Loucy (cell line): ENCODE measurements around the gene GSG1L.

ENCODE experiments used
- H2AFZ ChIP-seq: fragments of 200-600 bp; sonication (generic); 2 replicates; pipeline ENCODE4 v1.6.0; 2016; ENCODE audit warnings: antibody characterized with exemption, mild to moderate bottlenecking, low read length, moderate library complexity
- H3F3A ChIP-seq: fragments of 200-600 bp; 2 replicates; pipeline ENCODE4 v1.6.0; 2016; ENCODE audit warnings: antibody characterized with exemption, low read depth, mild to moderate bottlenecking
- H3K27me3 ChIP-seq: fragments of 200-600 bp; sonication (generic); 2 replicates; pipeline ENCODE4 v1.6.1; 2014; ENCODE audit warnings: low read length, mild to moderate bottlenecking; ENCODE audit not compliant: insufficient read depth, poor library complexity, severe bottlenecking
- H3K36me3 ChIP-seq: fragments of 200-600 bp; sonication (generic); 2 replicates; pipeline ENCODE4 v1.6.1; 2016; ENCODE audit warnings: low read length; ENCODE audit not compliant: insufficient read depth
- H3K4me1 ChIP-seq: fragments of 200-600 bp; sonication (generic); 2 replicates; pipeline ENCODE4 v1.5.1; 2014; ENCODE audit warnings: low read length, mild to moderate bottlenecking; ENCODE audit not compliant: insufficient read depth, poor library complexity, severe bottlenecking
- H3K4me2 ChIP-seq: fragments of 200-600 bp; sonication (generic); 2 replicates; pipeline ENCODE4 v1.6.0; 2014; ENCODE audit warnings: antibody characterized with exemption, low read length, low read depth, mild to moderate bottlenecking; ENCODE audit not compliant: poor library complexity, severe bottlenecking
- H3K4me3 ChIP-seq: fragments of 200-600 bp; sonication (generic); 2 replicates; pipeline ENCODE4 v1.5.1; 2014; ENCODE audit warnings: low read length, mild to moderate bottlenecking, mixed read lengths; ENCODE audit not compliant: poor library complexity, severe bottlenecking
- H3K79me2 ChIP-seq: fragments of 200-600 bp; sonication (generic); 2 replicates; pipeline ENCODE4 v1.6.1; 2014; ENCODE audit warnings: low read length; ENCODE audit not compliant: insufficient read depth
- H3K9ac ChIP-seq: fragments of 200-600 bp; sonication (generic); 2 replicates; pipeline ENCODE4 v1.6.0; 2014; ENCODE audit warnings: mild to moderate bottlenecking, low read depth, low read length, moderate library complexity; ENCODE audit not compliant: poor library complexity, severe bottlenecking
- H3K9me2 ChIP-seq: fragments of 200-600 bp; sonication (generic); replicated peaks from 2 replicates; pipeline ENCODE4 v1.6.1; 2016; ENCODE audit warnings: low read depth, low read length, mixed read lengths
- H3K9me3 ChIP-seq: fragments of 200-600 bp; sonication (generic); 2 replicates; pipeline ENCODE4 v1.6.1; 2014; ENCODE audit warnings: mild to moderate bottlenecking, antibody characterized with exemption, low read length, low read depth; ENCODE audit not compliant: insufficient read depth
- H4K20me1 ChIP-seq: fragments of 200-600 bp; sonication (generic); 2 replicates; pipeline ENCODE4 v1.6.0; 2014; ENCODE audit warnings: antibody characterized with exemption, low read length, mild to moderate bottlenecking; ENCODE audit not compliant: insufficient read depth, poor library complexity, severe bottlenecking
- EZH2phosphoT487 ChIP-seq: fragments of 200-600 bp; IDR thresholded peaks from 2 replicates; pipeline ENCODE4 v1.6.1; 2018; ENCODE audit warnings: antibody characterized with exemption, mild to moderate bottlenecking, moderate library complexity, borderline replicate concordance
- TF ChIP-seq, protein P1 (sequence below): fragments of 200-600 bp; sonication (generic); conservative IDR thresholded peaks from 2 replicates; pipeline ENCODE4 v1.5.1; 2014; ENCODE audit warnings: mild to moderate bottlenecking, antibody characterized with exemption, low read length

The GSG1L gene

DNA sequence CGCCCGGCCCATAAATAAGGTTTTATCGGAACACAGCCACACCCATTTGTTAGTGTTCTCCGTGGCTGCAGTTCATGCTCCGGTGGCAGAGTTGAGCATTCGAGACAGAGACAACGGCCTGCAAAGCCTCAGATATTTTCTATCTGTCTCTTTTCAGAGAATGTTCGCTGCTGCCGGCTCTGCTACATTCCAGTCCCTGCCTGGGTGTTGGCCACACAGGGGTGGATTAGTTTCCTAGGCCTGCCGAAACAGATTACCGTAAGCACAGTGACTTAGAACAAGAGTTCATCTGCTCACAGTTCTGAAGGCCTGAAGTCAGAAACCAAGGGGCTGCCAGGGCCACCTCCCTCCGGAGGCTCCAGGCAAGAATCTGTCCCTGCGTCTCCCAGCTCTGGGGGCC is 19.1 kb upstream of the GSG1L start:
- no peaks in the 10 kb centered on the region for H3K79me2 ChIP-seq
- no peak overlapping the region for H3K4me3 ChIP-seq
- H4K20me1 ChIP-seq = no peaks in the 10 kb centered on the region
- no peak overlapping the region for H2AFZ ChIP-seq
- H3F3A ChIP-seq = no peaks in the 10 kb centered on the region
- no peaks in the 10 kb centered on the region for H3K4me1 ChIP-seq
- no peaks in the 10 kb centered on the region for H3K36me3 ChIP-seq
- H3K4me2 ChIP-seq = no peak overlapping the region
- H3K27me3 ChIP-seq = no peaks in the 10 kb centered on the region
- no peak overlapping the region for H3K9ac ChIP-seq
- H3K9me2 ChIP-seq = no peaks in the 10 kb centered on the region
- TF ChIP-seq EZH2phosphoT487 = no peak
- TF ChIP-seq, protein P1, sequence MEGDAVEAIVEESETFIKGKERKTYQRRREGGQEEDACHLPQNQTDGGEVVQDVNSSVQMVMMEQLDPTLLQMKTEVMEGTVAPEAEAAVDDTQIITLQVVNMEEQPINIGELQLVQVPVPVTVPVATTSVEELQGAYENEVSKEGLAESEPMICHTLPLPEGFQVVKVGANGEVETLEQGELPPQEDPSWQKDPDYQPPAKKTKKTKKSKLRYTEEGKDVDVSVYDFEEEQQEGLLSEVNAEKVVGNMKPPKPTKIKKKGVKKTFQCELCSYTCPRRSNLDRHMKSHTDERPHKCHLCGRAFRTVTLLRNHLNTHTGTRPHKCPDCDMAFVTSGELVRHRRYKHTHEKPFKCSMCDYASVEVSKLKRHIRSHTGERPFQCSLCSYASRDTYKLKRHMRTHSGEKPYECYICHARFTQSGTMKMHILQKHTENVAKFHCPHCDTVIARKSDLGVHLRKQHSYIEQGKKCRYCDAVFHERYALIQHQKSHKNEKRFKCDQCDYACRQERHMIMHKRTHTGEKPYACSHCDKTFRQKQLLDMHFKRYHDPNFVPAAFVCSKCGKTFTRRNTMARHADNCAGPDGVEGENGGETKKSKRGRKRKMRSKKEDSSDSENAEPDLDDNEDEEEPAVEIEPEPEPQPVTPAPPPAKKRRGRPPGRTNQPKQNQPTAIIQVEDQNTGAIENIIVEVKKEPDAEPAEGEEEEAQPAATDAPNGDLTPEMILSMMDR = no peak
- no peaks in the 10 kb centered on the region for H3K9me3 ChIP-seq

DNA sequence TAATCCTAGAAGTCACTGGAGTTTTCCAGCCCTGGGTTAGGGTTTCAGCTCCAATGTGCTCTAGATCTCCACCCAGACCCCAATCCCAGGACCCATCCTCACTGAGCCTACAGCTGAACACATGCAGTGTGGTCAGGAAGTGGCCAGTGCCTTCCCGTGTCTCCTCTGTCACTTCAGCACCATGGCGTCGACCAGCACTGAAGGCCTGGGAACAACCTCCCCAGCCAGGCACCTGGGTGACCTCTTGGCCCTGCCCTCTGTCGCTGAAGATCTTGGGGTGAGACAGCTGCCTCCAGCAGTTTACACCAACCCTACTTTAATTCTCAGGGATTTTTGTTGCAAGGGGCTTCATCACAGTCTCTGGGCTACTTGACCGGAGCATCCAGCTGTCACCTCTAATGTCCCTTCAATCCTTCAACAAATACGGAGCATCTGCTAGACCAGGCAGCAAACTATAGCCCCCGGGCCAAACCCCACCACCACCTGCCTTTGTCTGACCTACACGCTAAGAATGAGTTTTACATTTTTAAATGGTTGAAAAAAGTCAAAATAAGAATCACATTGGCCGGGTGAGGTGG is 18.0 kb upstream of the GSG1L start:
- no peak for TF ChIP-seq EZH2phosphoT487
- TF ChIP-seq, protein P1 = no peak
- Histone ChIP-seq H3K4me1 (no peaks in the 10 kb centered on the region), H3F3A (no peaks in the 10 kb centered on the region), H3K4me2 (no peak overlapping the region), H3K79me2 (no peaks in the 10 kb centered on the region), H3K9me3 (no peaks in the 10 kb centered on the region), H2AFZ (no peak overlapping the region), H3K9ac (no peak overlapping the region), H3K36me3 (no peaks in the 10 kb centered on the region), H3K27me3 (no peaks in the 10 kb centered on the region), H3K9me2 (no peaks in the 10 kb centered on the region), H3K4me3 (no peak overlapping the region), H4K20me1 (no peaks in the 10 kb centered on the region)

DNA sequence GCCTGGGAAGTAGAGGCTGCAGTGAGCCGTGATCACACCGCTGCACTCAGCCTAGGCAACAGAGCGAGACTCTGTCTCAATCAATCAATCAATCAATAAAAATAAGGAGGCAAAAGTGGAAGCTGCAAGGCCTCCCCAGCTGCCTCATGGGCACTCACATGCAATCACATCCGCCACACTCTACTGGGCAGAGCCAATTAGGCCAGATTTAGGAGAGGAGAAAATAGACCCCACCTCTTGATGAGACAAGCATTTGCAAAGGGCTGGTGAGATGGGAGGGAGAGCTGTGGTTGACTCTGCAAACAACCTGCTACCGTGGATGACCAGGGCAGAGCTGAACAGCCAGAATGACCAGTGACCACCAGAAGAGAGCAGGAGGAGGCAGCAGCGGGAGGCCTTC is 14.7 kb upstream of the GSG1L start:
- H3K9ac ChIP-seq = no peak overlapping the region
- H3K9me3 ChIP-seq = no peaks in the 10 kb centered on the region
- no peak overlapping the region for H3K4me2 ChIP-seq

More for the DNA sequence above, 14.7 kb upstream of the GSG1L start:
- Histone ChIP-seq H3K79me2 (no peaks in the 10 kb centered on the region), H4K20me1 (no peaks in the 10 kb centered on the region), H3K36me3 (no peaks in the 10 kb centered on the region), H2AFZ (no peak overlapping the region), H3K4me3 (no peak overlapping the region), H3K27me3 (no peaks in the 10 kb centered on the region), H3K4me1 (no peaks in the 10 kb centered on the region), H3F3A (no peaks in the 10 kb centered on the region), H3K9me2 (no peaks in the 10 kb centered on the region)
- TF ChIP-seq, protein P1 = no peak
- no peak for TF ChIP-seq EZH2phosphoT487
